HUES48 (cell line): Measurements from ENCODE around the gene SVOP.

Experiments used
- H3K27ac ChIP-seq: one replicate; pipeline ENCODE4 v1.7.0; 2013; ENCODE audit warnings: low read depth, low read length, inconsistent platforms
- H3K27me3 ChIP-seq: 2 replicates; pipeline ENCODE4 v1.6.1; 2013; ENCODE audit warnings: mild to moderate bottlenecking, low read length; ENCODE audit not compliant: control insufficient read depth, insufficient read depth
- H3K36me3 ChIP-seq: 2 replicates; pipeline ENCODE4 v1.6.1; 2013; ENCODE audit warnings: low read length; ENCODE audit not compliant: control insufficient read depth, insufficient read depth
- H3K4me1 ChIP-seq: 2 replicates; pipeline ENCODE4 v1.6.1; 2013; ENCODE audit warnings: mild to moderate bottlenecking, low read length; ENCODE audit not compliant: control insufficient read depth, insufficient read depth
- H3K4me3 ChIP-seq: 2 replicates; pipeline ENCODE4 v1.5.1; 2013; ENCODE audit warnings: mild to moderate bottlenecking, low read depth, low read length
- H3K9ac ChIP-seq: 2 replicates; pipeline ENCODE4 v1.6.1; 2013; ENCODE audit warnings: mild to moderate bottlenecking, low read depth, low read length, moderate library complexity
- H3K9me3 ChIP-seq: 2 replicates; pipeline ENCODE4 v1.6.1; 2013; ENCODE audit warnings: low read length; ENCODE audit not compliant: control insufficient read depth, insufficient read depth

SVOP gene

GRCh38 chr12:108930155-108930554 lies 90.7 kb downstream of the SVOP start:
- no peaks in the 10 kb centered on the region for H3K36me3 ChIP-seq
- no peak overlapping the region for H3K27ac ChIP-seq
- 0 out of 2 replicates have a peak, but pooled peaks cover 3% of the 10 kb centered on the region for H3K4me1 ChIP-seq
- H3K9me3 ChIP-seq, result peaks cover 3% of the 10 kb centered on the region; the same call in 1 of the 2 replicates
- no peak overlapping the region for H3K4me3 ChIP-seq
- H3K9ac ChIP-seq, result no peak overlapping the region
- H3K27me3 ChIP-seq, result no peaks in the 10 kb centered on the region

- 0 out of 2 replicates have a peak, but pooled peaks cover 3% of the 10 kb centered on the region for H3K4me1 ChIP-seq
- no peak overlapping the region for H3K27ac ChIP-seq
- no peak overlapping the region for H3K9ac ChIP-seq
- no peak overlapping the region for H3K4me3 ChIP-seq
- peaks cover 3% of the 10 kb centered on the region; the same call in 1 of the 2 replicates for H3K9me3 ChIP-seq
- no peaks in the 10 kb centered on the region for H3K27me3 ChIP-seq
- no peaks in the 10 kb centered on the region for H3K36me3 ChIP-seq
Measured at GRCh38 chr12:108928695-108929094, 92.2 kb downstream of the SVOP start.

GRCh38 chr12:108922918-108923317 lies 98.0 kb downstream of the SVOP start:
- Histone ChIP-seq H3K27ac (no peak overlapping the region), H3K4me3 (no peak overlapping the region), H3K9ac (no peak overlapping the region), H3K4me1 (no peaks in the 10 kb centered on the region), H3K9me3 (peaks cover 3% of the 10 kb centered on the region; the same call in 1 of the 2 replicates), H3K27me3 (no peaks in the 10 kb centered on the region; the same call in 1 of the 2 replicates), H3K36me3 (no peaks in the 10 kb centered on the region)

- Histone ChIP-seq H3K4me1 (no peaks in the 10 kb centered on the region), H3K27me3 (no peaks in the 10 kb centered on the region; the same call in 1 of the 2 replicates), H3K4me3 (no peak overlapping the region), H3K36me3 (no peaks in the 10 kb centered on the region), H3K9ac (no peak overlapping the region), H3K9me3 (peaks cover under 1% of the 10 kb centered on the region; the same call in 1 of the 2 replicates), H3K27ac (no peak overlapping the region)
Measured at GRCh38 chr12:108921946-108922345, 98.9 kb downstream of the SVOP start.

- Histone ChIP-seq H3K9ac (no peak overlapping the region), H3K27me3 (no peaks in the 10 kb centered on the region; the same call in 1 of the 2 replicates), H3K4me3 (no peak overlapping the region), H3K9me3 (no peaks in the 10 kb centered on the region), H3K36me3 (no peaks in the 10 kb centered on the region), H3K27ac (no peak overlapping the region), H3K4me1 (no peaks in the 10 kb centered on the region)
Measured at GRCh38 chr12:108918960-108919642, 101.8 kb downstream of the SVOP start.

GRCh38 chr12:108918206-108918605 lies 102.7 kb downstream of the SVOP start:
- Histone ChIP-seq H3K9me3 (no peaks in the 10 kb centered on the region), H3K27ac (no peak overlapping the region), H3K27me3 (no peaks in the 10 kb centered on the region; the same call in 1 of the 2 replicates), H3K4me1 (no peaks in the 10 kb centered on the region), H3K36me3 (no peaks in the 10 kb centered on the region), H3K9ac (no peak overlapping the region), H3K4me3 (no peak overlapping the region)

GRCh38 chr12:108916336-108916735 lies 104.5 kb downstream of the SVOP start:
- no peaks in the 10 kb centered on the region for H3K36me3 ChIP-seq
- no peak overlapping the region for H3K4me3 ChIP-seq
- no peaks in the 10 kb centered on the region for H3K27me3 ChIP-seq
- H3K4me1 ChIP-seq, result no peaks in the 10 kb centered on the region
- H3K9me3 ChIP-seq, result no peaks in the 10 kb centered on the region
- no peak overlapping the region for H3K9ac ChIP-seq
- no peak overlapping the region for H3K27ac ChIP-seq

- no peak overlapping the region for H3K4me3 ChIP-seq
- H3K36me3 ChIP-seq, result no peaks in the 10 kb centered on the region
Measured at GRCh38 chr12:108915632-108916133, 105.2 kb downstream of the SVOP start.

GRCh38 chr12:108914121-108914531 lies 106.7 kb downstream of the SVOP start:
- H3K9ac ChIP-seq, result no peak overlapping the region
- no peaks in the 10 kb centered on the region for H3K27me3 ChIP-seq
- no peaks in the 10 kb centered on the region for H3K4me1 ChIP-seq

More at GRCh38 chr12:108915632-108916133, 105.2 kb downstream of the SVOP start:
- Histone ChIP-seq H3K4me1 (no peaks in the 10 kb centered on the region), H3K27ac (no peak overlapping the region), H3K9me3 (no peaks in the 10 kb centered on the region), H3K9ac (no peak overlapping the region), H3K27me3 (no peaks in the 10 kb centered on the region)

GRCh38 chr12:108912361-108912760 lies 108.5 kb downstream of the SVOP start:
- Histone ChIP-seq H3K4me1 (no peaks in the 10 kb centered on the region), H3K9ac (no peak overlapping the region), H3K27me3 (no peaks in the 10 kb centered on the region), H3K9me3 (no peaks in the 10 kb centered on the region), H3K4me3 (no peak overlapping the region), H3K36me3 (no peaks in the 10 kb centered on the region), H3K27ac (no peak overlapping the region)

More at GRCh38 chr12:108914121-108914531, 106.7 kb downstream of the SVOP start:
- Histone ChIP-seq H3K4me3 (no peak overlapping the region), H3K9me3 (no peaks in the 10 kb centered on the region), H3K36me3 (no peaks in the 10 kb centered on the region), H3K27ac (no peak overlapping the region)

GRCh38 chr12:108911915-108912314 lies 109.0 kb downstream of the SVOP start:
- no peak overlapping the region for H3K27ac ChIP-seq
- no peaks in the 10 kb centered on the region for H3K36me3 ChIP-seq
- no peak overlapping the region for H3K9ac ChIP-seq
- H3K27me3 ChIP-seq, result no peaks in the 10 kb centered on the region
- H3K9me3 ChIP-seq, result no peaks in the 10 kb centered on the region
- H3K4me1 ChIP-seq, result no peaks in the 10 kb centered on the region
- H3K4me3 ChIP-seq, result no peak overlapping the region
